DMS 273 (cell line): ENCODE measurements around the gene MMEL1.

ENCODE experiments used
- DNase-seq: peaks from one replicate; lab custom pipeline; 2025; ENCODE audit not compliant: unreplicated experiment; lab: John Stamatoyannopoulos, UW

MMEL1 gene

GRCh38 chr1:2545754-2546514 is 86.9 kb downstream of the MMEL1 start:
- peak; percentile 82 for DNase-seq

DNA sequence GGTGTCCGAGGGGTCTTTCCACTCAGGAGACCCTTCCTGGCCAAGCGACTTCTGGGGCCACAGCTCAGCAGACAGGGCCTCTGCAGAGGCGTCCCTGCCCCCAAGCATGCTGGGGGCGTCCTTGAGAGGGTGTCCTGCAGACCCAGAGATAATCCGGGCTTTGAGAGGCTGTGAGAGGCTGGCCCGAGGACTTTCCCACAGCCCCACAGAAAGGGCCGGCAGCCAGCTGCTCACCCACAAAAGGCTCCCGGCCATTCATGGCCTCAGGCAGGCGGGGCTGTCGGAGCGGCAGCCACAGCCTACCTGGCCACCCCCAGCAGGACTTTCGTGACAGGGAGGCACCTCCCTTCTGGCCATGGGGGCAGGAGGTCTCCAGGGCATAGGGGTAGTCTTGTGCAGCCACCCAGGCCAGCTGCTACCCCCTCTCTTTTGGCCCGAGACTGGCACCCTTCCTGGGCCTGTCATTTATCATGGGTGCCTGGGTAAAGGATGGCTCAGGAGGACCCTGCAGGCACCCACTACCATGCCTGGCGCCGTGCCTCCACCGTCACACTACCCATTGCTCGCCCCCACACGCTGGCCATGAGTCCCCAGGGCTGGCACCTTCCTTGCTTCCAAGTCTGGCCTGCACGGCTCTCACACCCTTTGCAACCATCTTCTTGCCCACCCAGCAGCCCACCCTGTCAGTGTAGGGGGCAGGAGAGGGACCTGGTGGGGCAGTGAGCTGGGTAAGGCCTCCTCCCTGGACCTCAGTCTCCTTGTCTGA is 87.8 kb downstream of the MMEL1 start:
- DNase-seq: no peak

DNA sequence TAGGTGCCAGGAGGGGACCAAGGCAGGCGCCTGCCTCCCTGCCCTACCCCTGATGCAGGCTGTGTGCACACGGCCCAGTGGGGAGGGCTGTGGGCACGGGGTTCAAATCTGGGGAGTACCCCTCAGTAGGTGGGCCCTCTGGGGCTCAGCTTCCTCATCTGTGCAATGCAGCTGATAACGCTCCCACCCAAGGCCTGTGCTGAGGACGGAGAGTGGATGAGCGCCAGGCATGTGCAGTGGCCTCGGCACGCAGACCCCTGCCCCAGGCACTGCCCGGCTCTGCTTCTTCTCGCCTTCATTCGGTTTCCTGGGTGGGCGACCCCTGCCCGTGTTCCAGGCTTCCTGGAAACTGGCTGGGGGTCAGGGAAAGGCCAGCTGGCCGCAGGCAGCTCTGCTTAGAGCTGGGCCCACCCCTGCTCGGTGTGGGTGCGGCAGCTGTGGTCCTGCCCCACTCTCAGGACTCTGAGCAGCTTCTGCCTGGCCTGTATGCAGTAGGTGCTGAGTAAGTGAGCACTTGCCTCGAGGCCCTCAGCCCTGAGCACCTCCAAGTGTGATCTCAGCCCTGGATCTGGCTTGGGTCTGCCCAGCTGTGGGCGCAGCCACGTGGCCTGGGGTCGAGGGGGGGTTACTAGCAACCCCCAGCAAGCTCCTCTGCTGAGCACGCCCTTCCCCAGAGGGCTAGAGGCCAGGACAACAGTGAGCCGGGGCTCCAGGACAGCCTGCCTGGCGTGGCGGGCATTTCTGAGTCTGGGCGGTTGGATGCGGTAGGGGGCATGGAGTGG is 88.5 kb downstream of the MMEL1 start:
- DNase-seq: peak; percentile 57

DNA sequence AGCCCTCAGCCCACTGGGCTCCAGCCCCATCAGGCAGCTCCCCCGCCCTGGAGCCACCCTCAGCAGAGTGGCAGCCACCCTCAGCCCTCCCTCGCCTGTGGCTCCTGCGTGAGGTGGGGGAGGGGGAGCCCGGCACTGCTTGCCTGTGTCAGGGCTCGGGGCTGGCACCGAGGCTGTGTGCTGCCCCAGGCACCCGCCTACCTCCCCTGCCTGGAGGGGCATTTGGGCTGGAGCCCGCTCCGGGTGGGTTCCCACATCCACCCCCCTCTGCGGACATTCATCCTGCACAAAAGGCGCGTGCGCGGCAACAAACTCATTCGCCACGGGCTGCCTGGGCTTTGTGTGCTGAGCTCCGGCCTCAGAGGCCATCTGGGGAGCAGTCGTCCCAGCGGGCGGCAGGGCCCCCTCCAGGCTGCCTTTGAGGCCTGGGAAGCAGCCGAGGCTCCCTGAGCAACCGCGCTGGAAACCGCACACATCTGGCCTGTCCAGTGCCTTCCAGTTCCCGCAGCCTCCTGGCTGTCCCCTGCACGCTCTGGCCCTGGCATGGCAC is 89.2 kb downstream of the MMEL1 start:
- peak; percentile 84 for DNase-seq

GRCh38 chr1:2542246-2542915 is 90.4 kb downstream of the MMEL1 start:
- DNase-seq: peak; percentile 45

- DNase-seq: no peak
Measured at GRCh38 chr1:2541619-2542245, 91.1 kb downstream of the MMEL1 start.

- DNase-seq: peak; percentile 71
Measured at GRCh38 chr1:2540816-2541492, 91.9 kb downstream of the MMEL1 start.
